HL-60/S4 treated with retinoic acid at 250 ng/mL for 4 days and 3 days (cell line): ENCODE results near the gene PACRGL.

Experiments used
- in situ Hi-C: fragments of 300-500 bp; cut with MboI; formaldehyde crosslinking; loops from 2 replicates; pipeline ENCODE4 v1.7.0; 2022; ENCODE audit warnings: low sequenced_read_pairs

The PACRGL gene

DNA sequence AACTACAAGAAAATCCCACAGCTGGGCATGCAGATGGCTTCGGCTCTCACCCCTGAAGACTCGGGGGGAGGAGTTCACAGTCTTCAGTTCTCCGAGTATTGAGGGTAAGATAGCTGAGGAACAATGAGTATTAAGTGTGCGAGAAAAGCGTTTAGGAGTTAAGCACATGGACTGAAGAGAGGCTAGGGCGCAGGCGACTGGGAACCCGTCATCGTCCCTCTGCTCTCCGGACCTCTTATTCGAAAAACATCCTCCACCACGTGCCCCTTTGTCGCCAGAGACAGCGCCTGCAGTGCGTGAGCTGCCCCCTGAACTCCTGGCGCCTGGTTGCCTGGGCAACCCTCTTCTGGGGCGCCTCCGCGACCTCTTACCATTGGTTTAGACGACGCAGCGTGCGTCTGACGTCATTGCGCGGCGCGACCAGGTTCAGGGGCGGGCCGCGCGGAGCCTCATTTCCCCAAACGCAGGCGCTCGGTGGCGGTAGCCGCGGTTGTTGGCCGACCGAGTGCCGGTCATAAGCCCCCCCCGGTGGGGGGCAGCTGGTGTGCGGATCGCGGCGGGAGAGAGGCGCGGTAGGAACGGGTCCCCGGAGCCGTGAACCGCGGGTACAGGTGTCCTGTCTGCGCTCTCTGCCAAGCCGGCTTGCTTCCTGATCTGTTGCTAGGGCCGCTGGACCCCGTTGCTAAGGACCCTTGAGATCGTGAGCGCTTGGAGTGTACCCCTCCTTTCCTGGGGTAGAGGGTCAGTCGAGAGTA is at the start of gene PACRGL:
Gene PACRGL (plus strand): TSS at position 452 of the 755 bp plus-strand sequence. CDS start 4,024 bp downstream, outside the sequence.
- in situ Hi-C loops: no loop called here

DNA sequence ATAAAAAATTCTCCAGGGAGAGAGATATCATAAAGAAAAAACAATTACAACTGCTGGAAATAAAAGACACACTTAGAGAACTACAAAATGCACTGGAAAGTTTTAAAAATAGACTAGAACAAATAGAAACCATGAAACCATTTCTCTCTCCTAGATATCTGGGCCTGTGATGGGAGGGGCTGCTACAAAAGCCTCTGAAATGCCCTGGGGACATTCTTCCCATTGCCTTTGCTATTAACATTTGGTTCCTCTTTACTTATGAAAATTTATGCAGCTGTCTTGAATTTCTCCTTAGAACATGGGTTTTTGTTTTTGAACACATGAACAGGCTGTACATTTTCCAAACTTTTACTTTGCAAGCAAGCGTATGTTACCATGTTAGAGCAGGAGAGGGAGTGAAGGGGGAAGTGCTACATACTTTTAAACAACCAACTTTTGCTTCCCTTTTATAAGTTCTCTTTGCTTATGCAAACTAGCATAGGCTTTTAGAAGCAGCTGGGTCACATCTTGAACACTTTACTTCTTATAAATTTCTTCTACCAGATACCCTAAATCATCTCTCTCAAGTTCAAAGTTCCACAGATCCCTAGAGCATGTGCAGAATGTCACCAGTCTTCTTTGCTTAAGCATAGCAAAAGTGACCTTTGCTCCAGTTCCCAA is 47.9 kb upstream of the PACRGL start:
- in situ Hi-C loops: no loop called here

DNA sequence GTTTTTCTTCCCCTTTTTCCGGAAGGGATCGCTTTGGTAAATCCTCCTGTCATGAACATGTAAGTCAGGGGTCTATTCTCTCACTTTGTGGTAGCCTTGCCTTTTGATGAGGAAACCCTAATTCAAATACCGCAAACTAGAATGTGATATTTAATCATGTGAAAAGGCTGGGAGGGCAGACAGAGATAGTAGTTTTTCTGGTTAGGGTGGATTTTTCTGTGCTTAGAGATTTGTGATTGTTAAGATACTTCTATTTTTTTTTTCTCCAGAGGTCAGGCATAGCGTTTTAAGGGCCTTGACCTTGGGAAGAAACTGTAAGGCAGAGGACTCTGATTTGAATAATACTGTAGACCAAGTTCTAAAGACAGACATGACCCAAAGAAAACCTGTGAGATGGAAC is 41.8 kb upstream of the PACRGL start:
- in situ Hi-C loops: no loop called here

DNA sequence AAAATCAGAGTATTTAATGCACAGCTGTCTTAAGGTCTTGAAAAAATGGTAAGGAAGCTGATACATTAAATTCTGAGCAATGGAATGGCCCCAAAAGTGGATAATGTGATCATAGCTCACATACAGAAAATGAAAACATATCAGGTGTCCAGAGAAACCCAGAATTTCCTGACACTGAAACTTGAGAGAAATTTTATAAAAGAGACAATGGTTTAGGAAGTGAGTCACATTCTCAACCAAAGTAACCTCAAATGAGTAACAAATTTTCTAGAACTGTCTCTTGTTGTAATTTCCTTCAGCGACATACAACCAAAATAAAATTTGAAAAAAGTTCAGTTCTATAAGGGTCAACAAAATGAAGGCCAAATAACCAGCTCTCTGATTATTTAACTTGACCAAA is 37.4 kb upstream of the PACRGL start:
- in situ Hi-C loops: no loop called here

DNA sequence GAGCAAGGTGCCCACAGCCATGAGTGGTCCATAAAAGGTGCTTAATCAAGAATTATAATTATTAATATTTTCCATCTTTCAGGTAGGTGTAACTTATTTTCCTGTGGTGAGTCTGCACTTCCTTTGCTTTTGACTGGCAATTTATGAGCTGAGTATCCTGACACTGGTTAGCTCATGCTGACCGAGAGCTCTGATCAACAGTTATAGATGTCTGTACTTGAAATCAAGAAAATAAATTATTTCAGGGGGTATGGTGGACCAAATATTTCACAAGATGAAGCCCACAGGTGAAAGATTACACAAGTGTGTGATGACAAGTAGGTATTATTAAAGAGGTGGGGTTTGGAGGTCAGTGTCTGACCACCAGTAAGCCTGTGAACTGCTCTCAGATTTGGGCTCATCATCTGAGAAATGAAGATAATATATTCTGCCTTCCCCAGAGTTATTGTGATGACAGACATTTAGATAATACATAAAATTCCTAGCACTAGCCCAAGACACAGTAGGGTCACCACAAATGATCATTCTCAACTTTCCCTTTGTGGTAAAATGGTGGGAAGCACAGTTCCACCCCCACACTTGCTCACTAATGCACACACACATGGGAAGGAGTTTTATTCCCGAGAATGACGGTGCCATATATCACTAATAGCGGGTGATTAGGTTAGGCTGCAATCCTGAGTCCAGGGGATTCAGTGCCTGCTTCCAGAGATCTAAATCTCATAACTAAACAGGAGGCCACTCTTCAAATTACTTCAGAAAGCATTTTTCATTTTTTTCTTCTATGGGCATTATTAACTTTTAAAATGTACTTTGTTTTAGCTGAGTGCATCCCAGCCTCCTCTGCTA is 34.0 kb upstream of the PACRGL start:
- in situ Hi-C loops: no loop called here

DNA sequence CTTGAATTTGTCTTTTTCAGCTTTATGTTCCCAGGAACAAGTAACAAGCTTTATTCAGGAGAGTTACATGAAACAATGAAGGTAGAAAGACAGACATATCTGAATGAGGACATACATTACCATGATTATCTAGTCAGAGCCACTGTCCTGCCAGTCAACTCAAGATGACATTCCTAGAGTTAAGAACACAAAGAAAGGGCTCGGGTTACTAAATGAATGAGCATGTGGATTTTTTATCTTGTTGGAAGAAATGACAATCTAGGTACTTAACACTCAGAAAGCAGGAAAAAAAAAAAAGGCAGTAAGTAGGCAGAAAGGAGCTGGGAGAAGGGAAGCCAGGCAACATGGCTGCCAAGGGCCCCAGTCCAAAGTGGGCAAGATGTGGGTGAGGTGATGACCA is 28.0 kb upstream of the PACRGL start:
- in situ Hi-C loops: no loop called here

DNA sequence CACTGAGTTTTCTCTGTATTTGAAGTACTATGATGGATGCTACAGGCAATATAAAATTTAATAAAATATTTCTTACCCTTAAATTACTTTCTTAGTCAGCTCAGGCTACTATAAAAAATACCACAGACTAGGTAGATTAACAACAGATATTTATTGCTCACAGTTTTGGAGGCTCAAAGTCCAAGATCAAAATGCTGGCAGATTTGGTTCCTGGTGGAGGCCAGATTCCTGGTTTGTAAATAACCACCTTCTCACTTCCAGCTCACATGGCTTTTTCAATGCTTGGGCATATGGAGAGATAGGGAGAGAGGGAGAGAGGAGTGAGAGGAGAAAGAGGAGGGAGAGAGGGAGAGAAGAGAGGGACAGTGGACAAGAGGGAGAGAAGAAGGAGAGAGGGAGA is 24.5 kb upstream of the PACRGL start:
- in situ Hi-C loops: no loop called here

DNA sequence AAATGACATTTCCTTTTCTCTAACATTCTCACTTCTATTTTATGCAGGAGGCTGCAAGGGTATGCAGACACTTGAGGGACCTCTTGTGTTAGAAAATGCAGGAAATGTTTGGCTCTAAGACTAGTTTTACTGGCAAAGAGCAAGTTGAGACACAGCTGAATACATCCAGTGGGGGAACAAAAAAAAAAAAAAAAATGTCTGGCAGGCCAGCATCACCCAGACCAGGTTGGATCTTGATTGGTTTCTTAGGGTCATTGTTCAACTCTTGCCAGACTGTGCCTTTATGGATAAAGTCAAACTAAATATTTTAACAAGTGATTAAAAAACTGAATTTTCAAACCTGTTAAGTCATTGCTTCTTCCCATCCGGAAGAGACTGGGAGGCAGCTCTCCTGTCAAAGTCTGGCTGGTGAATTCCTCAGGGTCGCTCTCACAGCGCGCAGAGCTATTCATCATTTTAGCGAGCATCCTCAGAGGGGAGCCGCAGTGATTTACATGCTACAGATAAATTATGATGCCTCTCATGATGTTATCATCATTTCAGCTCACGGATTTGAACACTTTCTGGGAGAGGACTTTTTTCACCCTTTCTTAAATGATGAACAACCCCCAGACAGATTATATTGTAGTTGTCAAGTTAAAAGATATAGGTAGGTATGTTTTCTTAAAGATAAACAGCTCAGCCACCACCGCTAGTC is 23.6 kb upstream of the PACRGL start:
- in situ Hi-C loops: no loop called here

DNA sequence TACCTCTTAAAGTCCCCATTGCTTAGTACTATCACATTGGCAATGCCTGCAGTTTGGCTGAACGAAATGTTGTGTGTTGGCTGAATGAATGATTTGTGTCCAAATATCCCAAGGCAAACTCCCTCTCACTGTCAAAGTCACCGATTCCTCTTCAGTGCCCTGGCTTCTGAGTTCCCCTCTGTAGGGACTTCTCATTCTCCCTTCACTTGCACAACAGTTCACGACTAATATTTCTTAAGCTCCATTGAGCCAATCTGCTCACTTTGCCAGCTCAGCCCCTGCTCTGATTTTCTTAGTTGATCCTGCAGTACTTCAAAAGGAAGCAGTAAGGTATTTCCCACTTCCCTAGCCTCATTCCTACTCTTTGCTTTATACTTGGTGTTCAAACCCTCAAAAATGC is 21.9 kb upstream of the PACRGL start:
- in situ Hi-C loops: no loop called here

DNA sequence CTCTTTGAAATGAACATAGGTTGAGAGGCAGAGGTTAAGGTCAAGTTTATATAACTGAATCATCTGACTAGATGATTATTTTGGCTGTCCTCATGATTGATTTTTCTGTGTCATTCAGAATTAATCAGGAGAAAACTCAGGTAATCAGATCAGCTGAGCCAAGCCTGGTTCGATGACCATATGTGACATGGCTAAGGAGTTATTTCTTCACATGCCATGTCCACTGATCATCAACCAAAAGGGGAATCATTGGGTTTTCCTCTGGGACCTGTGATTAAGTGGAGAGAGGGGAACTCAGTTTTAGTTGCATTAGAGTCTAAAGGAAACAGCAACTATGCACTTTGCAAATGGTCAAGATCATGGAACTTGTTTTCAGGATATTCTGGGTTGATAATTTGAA is 20.3 kb upstream of the PACRGL start:
- in situ Hi-C loops: loop anchor here (10.0 kb wide), 1 partner anchor 255 kb away; no protein-coding TSS in a partner anchor

DNA sequence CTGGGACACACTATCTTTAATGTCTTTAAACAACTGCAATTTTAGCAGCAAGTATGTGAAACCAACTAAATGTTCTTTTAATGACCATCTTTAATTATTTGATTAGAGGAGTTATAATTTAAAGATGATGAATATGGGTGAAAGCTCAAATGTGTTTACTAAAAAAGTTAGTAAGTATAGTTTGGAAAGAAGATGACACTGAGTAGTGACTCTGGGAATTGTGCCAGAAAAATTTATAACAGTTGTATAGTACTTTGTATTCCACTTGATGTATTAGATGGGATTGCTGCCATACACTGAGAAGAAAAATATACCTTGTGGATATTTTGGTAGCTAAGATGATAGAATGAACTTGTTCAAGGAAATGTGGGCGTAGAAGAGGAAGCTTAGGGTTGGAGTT is 19.5 kb upstream of the PACRGL start:
- in situ Hi-C loops: loop anchor here (10.0 kb wide), 1 partner anchor 256 kb away; no protein-coding TSS in a partner anchor

DNA sequence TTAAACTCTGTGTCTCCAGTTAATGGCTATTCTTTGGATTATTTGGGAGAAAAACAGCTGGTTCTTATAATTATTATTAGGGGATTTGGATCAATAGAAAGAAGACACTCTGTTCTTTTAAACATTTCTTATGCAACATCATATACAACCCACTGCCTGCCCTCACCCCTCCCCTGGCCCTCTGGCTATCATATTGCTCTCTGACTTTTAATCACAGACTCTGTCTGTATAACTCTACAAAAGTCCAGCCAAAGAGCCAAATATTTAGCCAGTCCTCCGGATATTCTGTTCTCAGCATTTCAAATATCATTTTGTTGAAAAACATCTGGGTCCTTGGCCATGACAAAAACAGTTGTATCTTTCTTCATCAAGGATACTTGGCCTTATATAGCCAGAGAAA is 19.0 kb upstream of the PACRGL start:
- in situ Hi-C loops: loop anchor here (10.0 kb wide), 1 partner anchor 256 kb away; no protein-coding TSS in a partner anchor

DNA sequence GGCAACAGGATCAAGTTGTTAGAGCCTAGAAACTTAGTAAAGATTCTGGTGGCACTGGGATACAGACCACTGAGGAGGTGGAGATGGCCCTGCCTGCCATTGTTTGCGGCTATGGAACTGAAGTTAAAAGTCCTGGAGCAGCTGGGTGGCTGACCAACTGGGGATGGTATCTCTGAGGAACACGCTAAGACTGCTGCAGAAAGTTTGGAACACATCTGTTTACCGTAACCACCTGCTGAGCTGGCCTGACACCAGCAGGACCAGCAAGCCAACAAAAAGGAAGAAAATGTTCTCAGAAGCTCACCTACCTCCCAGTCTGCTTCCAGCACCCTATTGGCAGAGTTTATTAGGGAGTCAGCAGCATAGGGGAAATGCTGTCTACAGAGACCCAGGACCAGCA is 17.4 kb upstream of the PACRGL start:
- in situ Hi-C loops: loop anchor here (10.0 kb wide), 1 partner anchor 258 kb away; no protein-coding TSS in a partner anchor

DNA sequence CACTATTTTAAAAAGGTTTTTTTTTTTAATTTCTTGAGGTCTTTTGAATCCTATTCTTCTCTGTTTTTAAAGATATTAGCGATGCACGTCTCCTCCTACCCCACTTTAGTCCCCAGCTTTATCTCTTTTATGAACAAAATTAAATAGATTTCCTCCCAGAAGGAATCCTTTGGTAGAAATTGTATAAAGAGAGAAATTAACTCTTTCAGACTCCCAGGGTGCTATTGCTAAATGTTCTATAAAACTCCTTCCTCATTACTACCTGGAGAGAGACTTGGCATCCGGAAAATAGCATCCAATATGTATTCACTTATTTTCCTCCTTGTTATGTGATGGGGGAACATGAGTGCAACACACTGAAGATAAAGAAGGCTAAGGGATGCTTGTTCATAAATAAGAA is 16.5 kb upstream of the PACRGL start:
- in situ Hi-C loops: loop anchor here (10.0 kb wide), 1 partner anchor 259 kb away; no protein-coding TSS in a partner anchor

DNA sequence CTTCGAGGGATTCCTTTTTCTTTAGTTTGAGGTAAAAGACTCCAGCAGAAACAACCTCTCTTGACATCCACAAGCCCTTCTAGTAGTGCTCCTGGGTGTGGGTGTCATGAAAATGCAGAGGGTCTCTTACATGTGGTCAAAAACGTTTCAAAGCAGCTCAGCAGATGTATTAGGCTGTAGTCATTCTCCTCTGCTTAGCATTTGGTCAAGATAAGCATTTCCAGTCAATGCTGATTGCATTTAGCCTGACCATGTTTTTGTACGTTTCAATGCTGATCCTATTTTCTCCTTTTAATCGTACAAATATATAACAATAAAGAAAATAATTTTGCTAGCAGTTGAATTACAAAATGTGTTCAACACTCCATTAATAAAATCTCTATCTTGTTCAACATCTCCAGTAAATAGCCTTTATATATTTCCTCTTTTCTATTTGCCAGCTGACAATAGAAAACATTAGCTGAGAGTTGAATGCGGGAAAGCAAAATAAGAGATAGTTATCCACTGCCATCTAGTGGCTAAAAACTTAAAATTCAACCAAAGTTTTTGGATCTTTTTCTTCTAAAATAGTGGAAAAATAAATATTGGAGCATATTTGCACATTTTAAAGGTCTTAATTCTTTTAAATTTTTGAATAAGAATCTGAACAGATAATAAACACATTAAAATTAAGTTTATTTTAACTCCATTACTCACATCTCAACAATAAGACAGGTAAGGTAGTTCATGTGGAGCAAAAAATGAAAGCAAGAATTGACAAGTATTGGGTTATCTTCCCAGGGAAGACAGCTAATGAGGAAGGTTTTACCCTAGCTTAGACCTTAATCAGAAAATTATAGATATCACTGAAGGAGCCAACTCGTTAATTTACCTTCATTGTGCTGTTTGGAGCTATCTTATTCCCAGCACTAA is 15.2 kb upstream of the PACRGL start:
- in situ Hi-C loops: loop anchor here (10.0 kb wide), 1 partner anchor 260 kb away; no protein-coding TSS in a partner anchor

DNA sequence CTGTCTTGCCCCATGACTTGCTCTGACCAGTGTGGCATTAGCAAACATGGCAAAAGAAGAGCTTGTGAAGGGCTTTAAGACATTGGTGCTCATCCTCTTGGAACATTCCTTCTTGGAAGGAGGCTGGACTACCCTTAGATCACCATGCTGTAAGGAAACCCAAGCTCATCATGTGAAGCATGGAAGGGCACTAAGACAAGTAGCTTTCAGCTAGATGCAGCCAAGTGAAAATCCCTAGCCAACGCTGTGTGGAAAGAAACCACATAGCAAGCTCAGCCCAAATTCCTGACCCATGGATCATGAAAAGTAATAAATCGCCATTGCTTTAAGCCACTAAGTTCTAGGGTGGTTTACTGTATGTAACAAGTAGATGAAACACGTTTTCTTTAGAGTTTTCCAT is 12.4 kb upstream of the PACRGL start:
- in situ Hi-C loops: loop anchor here (10.0 kb wide), 1 partner anchor 263 kb away; no protein-coding TSS in a partner anchor

DNA sequence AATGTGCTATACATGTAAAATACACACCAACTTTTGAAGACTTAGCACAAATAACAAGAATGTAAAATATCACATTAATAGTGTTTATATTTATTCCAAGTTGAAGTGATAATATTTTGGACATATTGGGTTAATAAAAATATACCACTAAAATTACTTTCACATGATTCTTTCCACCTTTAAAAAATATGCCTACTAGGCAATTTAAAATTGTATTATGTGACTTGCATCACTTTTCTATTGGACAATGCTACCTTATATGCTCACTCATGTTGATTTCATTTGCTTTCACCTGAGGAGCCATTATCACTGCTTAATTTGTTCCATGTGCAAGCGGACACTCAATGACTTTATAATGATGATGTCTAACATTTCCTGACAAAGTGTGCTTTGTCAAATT is 3.4 kb upstream of the PACRGL start:
- in situ Hi-C loops: no loop called here

DNA sequence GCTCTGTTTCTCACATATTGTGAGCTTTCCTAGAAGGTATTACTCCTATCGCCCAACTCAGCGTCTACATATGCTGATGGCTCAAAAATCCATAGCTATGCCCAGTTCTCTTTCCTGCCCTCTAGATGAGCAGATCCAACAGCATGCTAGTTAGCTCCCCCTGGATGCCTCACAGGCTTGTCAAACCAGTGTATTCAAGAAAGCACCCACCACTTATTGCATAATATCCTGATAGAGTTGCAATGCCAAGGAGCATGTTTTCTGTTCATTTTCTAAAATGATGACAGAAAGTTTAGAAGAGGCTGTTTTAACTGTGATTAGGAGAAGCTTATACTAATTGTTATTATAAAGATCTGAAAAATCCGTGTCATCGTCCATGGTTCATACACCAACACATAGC is 1.9 kb upstream of the PACRGL start:
- in situ Hi-C loops: no loop called here

DNA sequence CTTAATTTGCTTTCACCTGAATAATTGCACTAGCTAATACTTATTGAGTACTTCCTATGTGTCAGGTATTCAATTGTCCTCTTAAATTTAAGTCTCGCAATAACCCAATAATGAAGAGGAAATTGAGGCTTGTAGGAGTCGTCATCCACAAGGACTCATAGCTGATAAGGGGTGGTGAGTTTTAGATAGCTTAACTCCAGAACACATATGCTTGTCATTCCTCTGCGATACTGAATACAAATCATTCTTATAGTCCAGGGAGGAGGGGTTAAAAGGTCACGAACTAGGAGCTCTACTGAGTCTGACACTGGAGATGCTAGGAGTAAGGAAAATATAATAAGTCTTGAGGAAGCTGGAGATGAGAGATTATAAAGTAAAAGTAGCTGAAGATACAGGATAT is 1.4 kb upstream of the PACRGL start:
- in situ Hi-C loops: no loop called here

DNA sequence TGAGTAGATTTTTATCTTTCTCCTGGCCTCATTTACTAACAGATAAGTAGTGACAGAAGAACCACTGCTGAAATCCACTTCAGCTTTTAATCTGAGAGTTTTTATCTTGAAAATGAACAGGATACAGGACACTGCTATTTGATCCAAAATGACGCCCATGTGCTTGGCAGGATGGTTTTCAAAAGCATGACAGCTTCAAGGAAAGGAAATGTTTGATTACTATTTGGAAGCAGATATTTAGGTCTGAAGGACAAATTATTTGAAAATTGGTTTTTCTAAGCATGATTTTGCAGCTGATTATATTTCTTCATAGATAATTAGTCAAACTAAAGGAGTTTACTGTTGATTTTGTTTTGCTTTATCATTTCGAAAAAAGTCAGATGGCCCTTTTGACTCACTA is 11.1 kb downstream of the PACRGL start:
- in situ Hi-C loops: no loop called here
